Germinal center (tissue), 1 donor: ENCODE measurements around the gene TFEC.
"Not testable (repeated sequence)": the region's sequence is repeated elsewhere in the genome, so short reads cannot be mapped to it uniquely, and the experiment has no call there.

Experiments used
- DNase-seq: peaks from one replicate; pipeline ENCODE4 v3.0.0; 2012; ENCODE audit warnings: mixed read lengths, low spot score

Gene TFEC

DNA sequence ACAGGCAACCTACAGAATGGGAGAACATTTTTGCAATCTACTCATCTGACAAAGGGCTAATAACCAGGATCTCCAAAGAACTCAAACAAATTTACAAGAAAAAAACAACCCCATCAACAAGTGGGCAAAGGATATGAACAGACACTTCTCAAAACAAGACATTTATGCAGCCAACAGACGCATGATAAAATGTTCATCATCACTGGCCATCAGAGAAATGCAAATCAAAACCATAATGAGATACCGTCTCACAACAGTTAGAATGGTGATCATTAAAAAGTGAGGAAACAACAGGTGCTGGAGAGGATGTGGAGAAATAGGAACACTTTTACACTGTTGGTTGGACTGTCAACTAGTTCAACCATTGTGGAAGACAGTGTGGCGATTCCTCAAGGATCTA is 100.8 kb downstream of the TFEC start:
- DNase-seq: not testable (repeated sequence)

DNA sequence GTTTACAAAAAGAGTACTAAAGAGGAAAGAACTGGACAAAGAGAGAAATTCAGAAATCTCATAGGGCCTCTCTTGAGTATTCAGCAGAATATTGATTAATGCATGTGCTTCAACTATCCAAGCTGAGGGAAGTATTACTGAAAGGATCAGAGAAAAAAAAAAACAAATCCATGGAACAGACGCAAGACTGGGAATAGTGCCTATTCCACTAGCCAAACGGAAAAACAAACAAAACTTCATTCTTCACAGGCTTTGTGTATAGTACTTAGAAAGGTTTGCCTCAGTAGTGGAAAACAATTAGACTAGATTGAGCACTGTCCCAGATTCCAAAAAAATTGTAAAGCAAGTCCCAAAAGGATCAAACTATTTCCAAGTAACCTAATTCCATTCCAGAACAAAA is 106.2 kb downstream of the TFEC start:
- DNase-seq: no peak

DNA sequence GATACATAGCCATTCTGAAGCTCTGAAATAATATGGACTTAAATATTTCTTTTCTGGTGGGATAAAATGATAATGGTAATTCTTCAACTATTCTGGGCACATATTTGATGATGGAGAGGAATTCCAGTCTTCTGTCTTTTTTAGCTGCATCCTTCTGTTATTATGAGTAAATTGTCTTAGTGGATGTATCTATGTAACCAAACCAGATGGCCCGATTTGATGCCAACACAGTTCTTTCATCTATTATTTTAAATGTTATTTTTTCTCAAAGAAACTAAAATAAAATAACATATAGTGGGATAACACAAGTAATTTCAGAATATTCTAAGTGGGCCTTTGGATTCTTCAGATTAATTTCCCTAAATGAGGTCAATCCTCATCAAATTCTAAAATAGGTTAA is 110.2 kb downstream of the TFEC start:
- DNase-seq: no peak

DNA sequence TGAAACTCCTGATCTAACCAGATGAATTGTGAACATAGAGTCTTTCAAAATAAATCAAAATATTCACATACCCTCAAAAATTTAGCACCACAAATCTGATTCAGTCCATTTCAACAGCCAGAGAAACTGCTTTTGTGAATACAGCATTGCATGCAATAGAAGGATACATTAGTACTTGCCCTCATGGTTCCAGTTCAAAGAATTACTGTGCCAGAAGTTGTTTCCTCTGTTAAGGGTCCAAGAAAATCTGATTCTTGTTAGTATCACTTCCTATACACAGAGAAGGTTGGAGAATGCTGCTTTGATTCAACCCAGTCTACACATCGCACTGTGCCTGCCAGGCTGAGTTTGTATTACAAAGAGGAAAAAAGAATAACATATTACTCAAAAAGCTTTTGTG is 115.6 kb downstream of the TFEC start:
- DNase-seq: no peak

DNA sequence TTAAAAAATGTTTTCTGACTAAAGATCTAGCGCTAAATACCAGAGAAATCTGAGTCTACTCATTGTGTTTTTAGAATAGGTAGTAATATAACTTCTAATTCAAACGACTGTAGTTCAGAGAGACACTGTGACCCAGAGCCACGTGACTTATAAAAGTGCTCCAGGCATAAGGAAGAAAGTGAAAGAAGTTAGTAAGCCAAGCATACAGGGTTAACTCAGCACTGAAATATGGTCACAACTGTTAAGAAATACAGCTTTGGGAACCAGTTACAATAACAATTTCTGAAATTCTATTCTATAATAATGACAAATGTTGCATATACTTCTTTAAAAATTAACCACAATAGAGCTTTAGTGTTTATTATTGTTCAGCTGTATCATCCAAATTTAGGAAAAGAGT is 119.1 kb downstream of the TFEC start:
- no peak for DNase-seq

DNA sequence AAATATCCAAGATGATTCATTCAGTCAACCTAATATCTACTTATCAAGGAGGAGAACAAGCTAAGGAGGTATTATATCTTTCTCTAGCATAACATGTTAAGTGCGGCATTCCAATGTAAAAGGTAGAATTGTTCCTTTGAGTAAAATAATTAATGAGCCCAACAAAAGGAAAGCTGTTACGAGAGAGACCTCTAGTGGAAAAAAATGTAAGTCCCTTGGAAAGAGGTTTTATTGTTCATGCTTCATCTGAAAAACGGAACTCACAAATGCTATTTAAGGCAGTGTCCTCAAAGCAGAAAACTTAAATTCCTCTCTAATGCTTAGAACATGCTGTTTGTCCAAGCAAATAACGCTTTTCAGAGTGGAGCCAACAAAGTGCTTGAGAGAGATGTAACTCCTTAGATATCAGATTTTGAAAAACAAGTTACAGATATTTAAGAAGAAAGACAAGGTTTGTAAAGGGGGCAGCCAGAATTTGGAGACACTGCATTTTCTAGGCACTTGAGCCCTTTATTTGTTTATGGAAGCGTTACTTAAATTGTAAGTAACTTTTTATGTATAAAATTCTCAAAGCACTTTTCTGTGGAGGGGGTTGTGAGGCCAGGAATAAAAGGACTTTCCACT is 119.9 kb downstream of the TFEC start:
- DNase-seq: peak; percentile 1

DNA sequence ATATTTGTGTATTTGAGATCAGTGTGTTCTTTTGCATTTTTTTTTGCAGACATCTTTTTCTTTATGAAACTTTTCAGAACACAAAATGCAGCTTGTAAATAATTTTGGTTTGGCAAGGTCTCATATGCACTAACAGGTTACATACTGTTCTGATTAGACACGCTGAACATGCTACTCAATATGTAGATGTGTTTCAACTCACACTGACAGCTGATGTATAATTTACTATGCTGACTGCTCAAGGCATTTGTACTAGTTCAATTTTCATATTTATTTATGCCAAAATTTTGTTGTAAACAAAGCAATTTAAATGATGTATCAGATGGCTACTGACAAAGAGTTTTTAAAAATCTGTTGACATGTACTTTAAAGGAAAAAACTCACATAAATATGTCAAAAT is 123.8 kb downstream of the TFEC start:
- no peak for DNase-seq

DNA sequence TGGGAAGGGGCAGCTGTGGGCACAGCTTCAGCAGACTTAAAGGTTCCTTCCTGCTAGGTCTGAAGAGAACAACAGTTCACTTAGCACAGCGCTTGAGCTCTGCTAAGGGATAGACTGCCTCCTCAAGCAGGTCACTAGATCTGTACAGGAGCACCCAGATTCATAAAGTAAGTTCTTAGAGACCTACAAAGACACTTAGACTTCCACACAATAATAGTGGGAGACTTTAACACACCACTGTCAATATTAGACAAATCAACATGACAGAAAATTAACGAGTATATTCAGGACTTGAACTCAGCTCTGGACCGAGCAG is 140.9 kb downstream of the TFEC start:
- DNase-seq: no peak

DNA sequence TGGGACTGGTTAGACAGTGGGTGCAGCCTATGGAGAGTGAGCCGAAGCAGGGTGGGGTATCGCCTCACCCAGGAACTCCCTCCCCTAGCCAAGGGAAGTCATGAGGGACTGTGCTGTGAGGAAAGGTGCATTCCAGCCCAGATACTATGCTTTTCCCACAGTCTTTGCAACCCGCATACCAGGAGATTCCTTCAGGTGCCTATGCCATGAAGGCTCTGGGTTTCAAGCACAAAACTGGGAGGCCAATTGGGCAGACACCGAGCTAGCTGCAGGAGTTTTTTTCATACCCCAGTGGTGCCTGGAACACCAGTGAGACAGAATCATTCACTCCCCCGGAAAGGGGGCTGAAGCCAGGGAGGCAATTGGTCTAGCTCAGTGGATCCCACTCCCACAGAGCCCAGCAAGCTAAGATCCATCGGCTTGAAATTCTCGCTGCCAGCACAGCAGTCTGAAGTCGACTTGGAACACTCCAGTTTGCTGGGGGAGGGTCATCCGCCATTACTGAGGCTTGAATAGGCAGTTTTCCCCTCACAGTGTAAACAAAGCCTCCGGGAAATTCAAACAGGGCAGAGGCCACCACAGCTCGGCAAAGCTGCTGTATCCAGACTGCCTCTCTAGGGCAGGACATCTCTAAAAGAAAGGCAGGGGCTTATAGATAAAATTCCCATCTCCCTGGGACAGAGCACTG is 141.4 kb downstream of the TFEC start:
- no peak for DNase-seq

DNA sequence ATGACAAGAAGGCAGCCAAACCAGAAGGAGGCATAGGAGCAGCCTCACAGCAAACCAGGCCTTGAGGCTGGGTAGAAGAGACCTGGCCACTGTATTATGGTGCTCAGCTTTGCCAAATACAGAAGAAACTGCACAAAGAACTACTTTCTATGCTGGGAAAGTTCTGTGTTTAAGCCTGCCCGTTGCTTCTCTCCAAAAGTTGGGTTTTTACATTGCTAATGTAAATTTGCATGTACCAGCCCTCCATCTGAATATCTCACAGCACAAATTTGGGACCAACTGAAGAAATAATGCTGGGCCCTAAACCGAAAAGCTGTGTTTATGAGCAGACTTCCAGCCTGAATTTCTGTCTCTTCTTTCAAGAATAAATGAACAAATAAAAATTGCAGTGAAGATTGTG is 145.0 kb downstream of the TFEC start:
- no peak for DNase-seq
